ENCODE results near the gene PCSK6.

- no peak for TF ChIP-seq POLR2A (IDR thresholded peaks at IDR 0.05; ENCODE audit: low read length)
- TF ChIP-seq GATA1 (IDR thresholded peaks at IDR 0.05; ENCODE audit: low read depth, low read length): no peak
Measured at GRCh38 chr15:101453123-101454120, 36.1 kb downstream of the PCSK6 start.

Data from erythroblast (primary cell).